IMR-90 (cell line): ENCODE measurements around the gene GLIPR1. TPM values are rescaled to one million over a fixed set of nuclear protein-coding genes. Genes with fewer than 3 reads are reported as not detected.

Experiments
- ATAC-seq: fragments of 200-7000 bp; cut with Tn5 transposase; 2 replicates; pipeline ENCODE4 v1.9.1; 2020; ENCODE audit warnings: low read depth, mild to moderate bottlenecking, moderate library complexity
- BruUV-seq: library from RNA; stranded (reverse); fragments of 400-500 nt; replicated peaks from 2 replicates; lab custom pipeline; 2021; lab: Mats Ljungman, UMichigan
- CTCF ChIA-PET: fragments of 300-600 bp; formaldehyde crosslinking; extraction: SDS; loops from one replicate; lab custom pipeline; 2021; ENCODE audit warnings: antibody characterized with exemption; lab: Yijun Ruan, JAX
- POLR2A ChIA-PET: fragments of 300-600 bp; sonication (Branson Sonifier 250); formaldehyde crosslinking; loops from one replicate; lab custom pipeline; 2022; ENCODE audit warnings: antibody characterized with exemption; ENCODE audit not compliant: unreplicated experiment; lab: Charles Lee
- DNase-seq: peaks from one replicate; pipeline ENCODE4 v3.0.0; 2013
- H2AFZ ChIP-seq: replicated peaks from 2 replicates; pipeline ENCODE3; 2013; ENCODE audit warnings: low read length, mild to moderate bottlenecking; ENCODE audit not compliant: poor library complexity
- H2AK5ac ChIP-seq: 2 replicates; pipeline ENCODE4 v1.6.1; 2013; ENCODE audit warnings: low read depth, low read length, inconsistent platforms
- H2AK9ac ChIP-seq: replicated peaks from 2 replicates; pipeline ENCODE3; 2013; ENCODE audit warnings: mild to moderate bottlenecking, low read depth, low read length, moderate library complexity; ENCODE audit not compliant: poor library complexity
- H2BK120ac ChIP-seq: 2 replicates; pipeline ENCODE4 v1.6.1; 2013; ENCODE audit warnings: low read depth, low read length, inconsistent platforms
- H2BK15ac ChIP-seq: 3 replicates; pipeline ENCODE4 v1.6.1; 2013; ENCODE audit warnings: low read depth, low read length, inconsistent platforms
- H2BK20ac ChIP-seq: 2 replicates; pipeline ENCODE4 v1.6.1; 2013; ENCODE audit warnings: low read depth, mild to moderate bottlenecking, inconsistent platforms, low read length, moderate library complexity
- H2BK5ac ChIP-seq: 2 replicates; pipeline ENCODE4 v1.6.1; 2013; ENCODE audit warnings: mild to moderate bottlenecking, low read depth, low read length, inconsistent platforms; ENCODE audit not compliant: poor library complexity, severe bottlenecking
- H3K14ac ChIP-seq: replicated peaks from 2 replicates; pipeline ENCODE4 v1.6.1; 2013; ENCODE audit warnings: low read depth, low read length, inconsistent platforms
- H3K18ac ChIP-seq: 2 replicates; pipeline ENCODE4 v1.6.1; 2013; ENCODE audit warnings: low read depth, low read length, control low read depth
- H3K23ac ChIP-seq: 2 replicates; pipeline ENCODE4 v1.6.1; 2013; ENCODE audit warnings: low read depth, low read length, inconsistent platforms
- H3K27ac ChIP-seq: 2 replicates; pipeline ENCODE4 v1.5.1; 2013; ENCODE audit warnings: mild to moderate bottlenecking, control low read depth, low read length; ENCODE audit not compliant: insufficient read depth
- H3K27me3 ChIP-seq: 2 replicates; pipeline ENCODE4 v1.6.1; 2013; ENCODE audit warnings: low read length; ENCODE audit not compliant: control insufficient read depth, insufficient read depth
- H3K36me3 ChIP-seq: 2 replicates; pipeline ENCODE4 v1.6.1; 2013; ENCODE audit warnings: low read length, mixed read lengths; ENCODE audit not compliant: control insufficient read depth, insufficient read depth
- H3K4ac ChIP-seq: 2 replicates; pipeline ENCODE4 v1.6.1; 2013; ENCODE audit warnings: low read depth, low read length, inconsistent platforms
- H3K4me1 ChIP-seq: 2 replicates; pipeline ENCODE4 v1.6.1; 2013; ENCODE audit warnings: low read length, mixed read lengths; ENCODE audit not compliant: control insufficient read depth, insufficient read depth
- H3K4me2 ChIP-seq: 2 replicates; pipeline ENCODE4 v1.6.1; 2013; ENCODE audit warnings: low read depth, mild to moderate bottlenecking, control low read depth, low read length, moderate library complexity
- H3K4me3 ChIP-seq: 2 replicates; pipeline ENCODE4 v1.5.1; 2013; ENCODE audit warnings: low read depth, mild to moderate bottlenecking, control low read depth, low read length, moderate library complexity; ENCODE audit not compliant: insufficient read depth
- H3K56ac ChIP-seq: 2 replicates; pipeline ENCODE4 v1.6.1; 2013; ENCODE audit warnings: low read length, inconsistent platforms; ENCODE audit not compliant: insufficient read depth; ENCODE audit errors: extremely low read depth
- H3K79me1 ChIP-seq, 2 experiments: 2 replicates each; pipeline ENCODE4 v1.6.1; 2013; ENCODE audit warnings: low read length in 2 of 2, inconsistent platforms in 1 of 2, low read depth in 1 of 2
- H3K9ac ChIP-seq: 2 replicates; pipeline ENCODE4 v1.6.1; 2013; ENCODE audit warnings: low read depth, low read length, control low read depth
- H3K9me1 ChIP-seq: 2 replicates; pipeline ENCODE4 v1.6.1; 2013; ENCODE audit warnings: low read length, inconsistent platforms; ENCODE audit not compliant: insufficient read depth
- H3K9me3 ChIP-seq: 2 replicates; pipeline ENCODE4 v1.6.1; 2013; ENCODE audit warnings: low read length; ENCODE audit not compliant: control insufficient read depth, insufficient read depth
- H4K20me1 ChIP-seq: 2 replicates; pipeline ENCODE4 v1.6.1; 2013; ENCODE audit warnings: low read length, inconsistent platforms; ENCODE audit not compliant: insufficient read depth
- H4K5ac ChIP-seq: 2 replicates; pipeline ENCODE4 v1.6.1; 2013; ENCODE audit warnings: mild to moderate bottlenecking, low read depth, low read length, control low read depth
- H4K8ac ChIP-seq, 2 experiments: 2 replicates each; pipeline ENCODE4 v1.6.1; 2013; ENCODE audit warnings: low read depth in 2 of 2, low read length in 2 of 2, control low read depth in 1 of 2, inconsistent platforms in 1 of 2
- H4K91ac ChIP-seq: 2 replicates; pipeline ENCODE4 v1.6.1; 2013; ENCODE audit warnings: low read depth, low read length, inconsistent platforms; ENCODE audit not compliant: insufficient read depth
- FOS ChIP-seq: fragments of 150-350 bp; IDR thresholded peaks from 2 replicates; pipeline ENCODE4 v1.6.1; 2016; ENCODE audit warnings: low read depth, low read length
- WGBS, 2 experiments: methylation state at CpG; one replicate each; pipeline versions ENCODE4 v1.1.5 to v1.1.7; 2013; ENCODE audit warnings: missing lambda C conversion rate in 2 of 2; ENCODE audit not compliant: insufficient read length in 1 of 2; ENCODE audit errors: extremely low coverage in 2 of 2; 5-methylcytosine and 5-hydroxymethylcytosine counted together
- dilution Hi-C: fragments of 300-500 bp; cut with HindIII; formaldehyde crosslinking; loops from one replicate; pipeline ENCODE4 v1.14.3; 2018; ENCODE audit warnings: low sequenced_read_pairs; ENCODE audit not compliant: unreplicated experiment
- in situ Hi-C: fragments of 300-500 bp; cut with MboI; formaldehyde crosslinking; loops from 3 replicates; pipeline ENCODE4 v1.14.3; 2019; ENCODE audit warnings: low sequenced_read_pairs, inconsistent platforms, mixed read lengths
- intact Hi-C: fragments of 100-400 bp; cut with micrococcal nuclease; formaldehyde crosslinking; loops from 2 replicates; pipeline ENCODE4 v1.10.0; 2022
- polyA plus RNA-seq, 3 experiments: library from polyadenylated mRNA; depleted of rRNA; stranded (reverse); fragments of >200 nt; gene quantifications; 2 replicates each; pipeline ENCODE4 v1.2.3, GENCODE V29; 2012; ENCODE audit warnings: low replicate concordance in 1 of 3
- total RNA-seq: library from RNA; depleted of rRNA; stranded (reverse); fragments of >200 nt; gene quantifications from 2 replicates; pipeline ENCODE4 v1.2.3, GENCODE V29; 2012
- TF ChIP-seq, protein P1 (sequence below): fragments of 150-350 bp; IDR thresholded peaks from 2 replicates; pipeline ENCODE4 v1.6.1; 2016; ENCODE audit warnings: low read depth, mild to moderate bottlenecking, low read length, moderate library complexity, borderline replicate concordance

The GLIPR1 gene
- total and polyA plus RNA-seq, 2 of the 4 experiments (the other 2 are of a cell fraction): 268 to 327 TPM

- H3K9ac ChIP-seq: no peak overlapping the region
- peak overlapping the region; percentile 85 for H2BK20ac ChIP-seq
- H2AK5ac ChIP-seq: peak overlapping the region; percentile 86
- peak overlapping the region; percentile 66 for H2BK15ac ChIP-seq
- no CpG with 5 or more reads among the region's 2 CpGs for WGBS, 2 experiments
- 0 out of 2 replicates have a peak overlapping the region, but pooled peaks have one; percentile 41 for H3K27ac ChIP-seq
- H2BK120ac ChIP-seq: peak overlapping the region; percentile 94
- POLR2A ChIA-PET: interaction anchor here (0.7 to 0.8 kb wide), 2 partner anchors 442 to 504 kb away, joined by 3 to 4 read pairs; partner anchors contain the start of gene PHLDA1
- intact Hi-C loops (loop anchor here (5.0 kb wide), 1 partner anchor 1059 kb away; no protein-coding TSS in a partner anchor), dilution Hi-C loops (no loop called here), in situ Hi-C loops (loop anchor here (10.0 to 25.0 kb wide), 2 partner anchors 817 to 934 kb away; partner anchors contain the start of gene BBS10)
- peaks cover 11% of the 10 kb centered on the region for H3K4me1 ChIP-seq
- DNase-seq (no peak), ATAC-seq (no peak)
- H2AFZ ChIP-seq: peak overlapping the region; percentile 67
- H4K91ac ChIP-seq: peak overlapping the region; percentile 70
- peak overlapping the region; percentile 66; the same call in 1 of the 2 replicates for H3K56ac ChIP-seq
- H3K79me1 ChIP-seq: peaks cover 0 to 4% of the 10 kb centered on the region in 2 experiments; a peak in 2 of 4 replicates
- no TSS peak for BruUV-seq
- H3K23ac ChIP-seq: peak overlapping the region; percentile 94
- no peak overlapping the region for H3K4me2 ChIP-seq
- H3K4me3 ChIP-seq: no peak overlapping the region
- H3K14ac ChIP-seq: peak overlapping the region; percentile 65
- no peaks in the 10 kb centered on the region for H3K27me3 ChIP-seq
- peak overlapping the region; percentile 86 for H3K18ac ChIP-seq
- H4K8ac ChIP-seq: peak overlapping the region; percentile 5 to 79
- peak overlapping the region; percentile 28 for H4K5ac ChIP-seq
- H2AK9ac ChIP-seq: no peak overlapping the region
- no peaks in the 10 kb centered on the region for H3K9me3 ChIP-seq
- no peaks in the 10 kb centered on the region for H3K36me3 ChIP-seq
- H3K9me1 ChIP-seq: peaks cover 9% of the 10 kb centered on the region; the same call in 1 of the 2 replicates
- no peaks in the 10 kb centered on the region for H4K20me1 ChIP-seq
- TF ChIP-seq, protein P1, sequence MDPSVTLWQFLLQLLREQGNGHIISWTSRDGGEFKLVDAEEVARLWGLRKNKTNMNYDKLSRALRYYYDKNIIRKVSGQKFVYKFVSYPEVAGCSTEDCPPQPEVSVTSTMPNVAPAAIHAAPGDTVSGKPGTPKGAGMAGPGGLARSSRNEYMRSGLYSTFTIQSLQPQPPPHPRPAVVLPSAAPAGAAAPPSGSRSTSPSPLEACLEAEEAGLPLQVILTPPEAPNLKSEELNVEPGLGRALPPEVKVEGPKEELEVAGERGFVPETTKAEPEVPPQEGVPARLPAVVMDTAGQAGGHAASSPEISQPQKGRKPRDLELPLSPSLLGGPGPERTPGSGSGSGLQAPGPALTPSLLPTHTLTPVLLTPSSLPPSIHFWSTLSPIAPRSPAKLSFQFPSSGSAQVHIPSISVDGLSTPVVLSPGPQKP: no peak
- no peak for TF ChIP-seq FOS
- H3K4ac ChIP-seq: peak overlapping the region; percentile 78
- CTCF ChIA-PET: interaction anchor here (0.6 to 1.9 kb wide), 5 partner anchors 25 to 503 kb away, joined by 3 to 4 read pairs (median 3); partner anchors contain the start of gene PHLDA1
- peak overlapping the region; percentile 6 for H2BK5ac ChIP-seq
Measured at GRCh38 chr12:75528272-75528671, 47.7 kb downstream of the GLIPR1 start.
